Dedifferentiated amniotic fluid mesenchymal stem cell (primary cell): Measurements from ENCODE around the gene PDE4B.

ENCODE experiments used
- DNase-seq: peaks from one replicate; pipeline ENCODE4 v3.0.0-alpha.2; 2016; ENCODE audit errors: extremely low spot score

PDE4B gene

GRCh38 chr1:65882076-65882475, 89.4 kb downstream of the PDE4B start:
- no peak for DNase-seq

- DNase-seq = no peak
Observed at GRCh38 chr1:65889441-65889840, 96.7 kb downstream of the PDE4B start.

- DNase-seq = no peak
Observed at GRCh38 chr1:65890201-65890843, 97.6 kb downstream of the PDE4B start.

GRCh38 chr1:65894738-65895605, 102.3 kb downstream of the PDE4B start:
- DNase-seq = no peak

- no peak for DNase-seq
Observed at GRCh38 chr1:65896721-65897120, 104.0 kb downstream of the PDE4B start.

- no peak for DNase-seq
Observed at GRCh38 chr1:65897485-65897884, 104.8 kb downstream of the PDE4B start.

- DNase-seq = no peak
Observed at GRCh38 chr1:65904681-65905083, 112.0 kb downstream of the PDE4B start.

GRCh38 chr1:65910432-65910831, 117.7 kb downstream of the PDE4B start:
- DNase-seq = no peak

- DNase-seq = no peak
Observed at GRCh38 chr1:65911679-65912078, 119.0 kb downstream of the PDE4B start.

- no peak for DNase-seq
Observed at GRCh38 chr1:65918564-65918963, 125.9 kb downstream of the PDE4B start.

- no peak for DNase-seq
Observed at GRCh38 chr1:65921446-65921845, 128.8 kb downstream of the PDE4B start.

- DNase-seq = peak; percentile 66
Observed at GRCh38 chr1:65924471-65924870, 131.8 kb downstream of the PDE4B start.

GRCh38 chr1:65938506-65938905, 145.8 kb downstream of the PDE4B start:
- DNase-seq = no peak

GRCh38 chr1:65939191-65939590, 146.5 kb downstream of the PDE4B start:
- no peak for DNase-seq

GRCh38 chr1:65939636-65940035, 146.9 kb downstream of the PDE4B start:
- no peak for DNase-seq

GRCh38 chr1:65940126-65940525, 147.4 kb downstream of the PDE4B start:
- no peak for DNase-seq

GRCh38 chr1:65942476-65942875, 149.8 kb downstream of the PDE4B start:
- DNase-seq = no peak

GRCh38 chr1:65946376-65946775, 153.7 kb downstream of the PDE4B start:
- no peak for DNase-seq

GRCh38 chr1:65946960-65947359, 154.3 kb downstream of the PDE4B start:
- peak; percentile 42 for DNase-seq

- DNase-seq = peak; percentile 54
Observed at GRCh38 chr1:65948609-65949229, 156.0 kb downstream of the PDE4B start.

GRCh38 chr1:65949230-65949626, 156.5 kb downstream of the PDE4B start:
- DNase-seq = no peak

- DNase-seq = no peak
Observed at GRCh38 chr1:65949933-65950332, 157.2 kb downstream of the PDE4B start.

GRCh38 chr1:65952696-65953095, 160.0 kb downstream of the PDE4B start:
- DNase-seq = no peak
